Measurements from ENCODE around the gene KIAA1191. TPM values are rescaled to one million over a fixed set of nuclear protein-coding genes. Genes with fewer than 3 reads are reported as not detected.

KIAA1191 gene, protein sequence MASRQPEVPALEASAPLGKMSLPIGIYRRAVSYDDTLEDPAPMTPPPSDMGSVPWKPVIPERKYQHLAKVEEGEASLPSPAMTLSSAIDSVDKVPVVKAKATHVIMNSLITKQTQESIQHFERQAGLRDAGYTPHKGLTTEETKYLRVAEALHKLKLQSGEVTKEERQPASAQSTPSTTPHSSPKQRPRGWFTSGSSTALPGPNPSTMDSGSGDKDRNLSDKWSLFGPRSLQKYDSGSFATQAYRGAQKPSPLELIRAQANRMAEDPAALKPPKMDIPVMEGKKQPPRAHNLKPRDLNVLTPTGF
- total RNA-seq (2022), result 119 and 123 TPM in 2 replicates
- percentile 87 among the genes with signal in this experiment for Bru-seq, nascent RNA
- BruChase-seq, experiment 1, labeled RNA remaining after a 2-hour chase, result percentile 93 among the genes with signal in this experiment
- BruChase-seq, experiment 2, labeled RNA remaining after a 6-hour chase, result percentile 96 among the genes with signal in this experiment
- long read RNA-seq, transcript KIAA1191-203 (5 exons, 2,243 nt), result minor isoform, 6 of 267 reads
- long read RNA-seq, transcript KIAA1191-201 (9 exons, 2,991 nt), result major isoform, 106 of 267 reads
- long read RNA-seq, transcript KIAA1191-202 (8 exons, 2,700 nt), result minor isoform, 8 of 267 reads
- long read RNA-seq, partial matches to known transcripts, result 104 of 267 reads
- long read RNA-seq, other reads (novel, unspliced or antisense), result 40 of 267 reads

DNA sequence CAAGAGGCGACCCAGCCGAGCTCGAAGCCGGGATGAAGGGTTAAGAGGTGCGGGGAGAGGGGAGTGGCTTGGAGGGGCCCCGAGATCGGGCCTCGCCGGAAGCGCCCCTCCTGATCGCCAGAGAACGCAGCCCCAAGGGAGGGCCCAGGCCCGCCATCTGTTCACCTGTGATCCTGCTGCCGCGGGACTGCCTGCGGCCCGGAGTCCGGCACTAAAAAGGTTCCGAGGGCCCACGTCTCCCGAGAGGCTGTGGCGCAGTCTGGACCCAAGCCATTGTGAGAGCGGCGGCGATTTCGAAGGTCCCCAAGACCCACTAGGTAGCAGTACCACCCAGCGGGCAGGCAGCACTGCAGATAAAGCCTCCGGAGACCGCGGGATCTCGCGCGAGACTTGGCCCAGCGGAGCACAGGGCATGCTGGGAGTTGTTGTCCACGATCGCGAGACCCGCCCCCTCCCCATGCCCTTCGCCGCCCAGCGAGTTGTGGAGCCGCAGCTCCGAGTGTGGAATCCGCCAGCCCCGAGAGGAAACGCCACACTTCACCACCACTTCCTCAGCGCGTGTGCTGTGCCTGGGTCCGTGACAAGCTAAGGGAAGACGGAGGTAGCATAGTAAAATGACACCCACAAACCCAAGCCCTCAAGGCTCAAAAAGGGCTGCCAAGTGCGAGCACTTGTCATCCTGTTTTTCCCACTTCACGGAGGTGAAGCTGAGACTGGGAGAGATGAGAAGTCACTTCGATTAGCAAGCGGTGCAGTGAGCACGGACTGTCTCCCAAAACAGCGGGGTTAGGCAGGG, at the start of gene KIAA1191:
Gene KIAA1191, minus strand, starts transcription at position 328 of the 796 bp plus-strand sequence. CDS start 2,256 bp downstream, outside the sequence.
- CTCF ChIA-PET, result interaction anchor here (0.6 to 1.8 kb wide), 2 partner anchors 211 to 632 kb away, joined by 3 to 16 read pairs; no protein-coding TSS in a partner anchor
- POLR2A ChIA-PET, result interaction anchor here (0.8 to 1.4 kb wide), 4 partner anchors 9 to 86 kb away, joined by 3 to 6 read pairs (median 5); partner anchors contain the start of genes FAF2, HIGD2A and NOP16
- peak; percentile 94 to 96 for DNase-seq
- Mint-ChIP-seq H3K4me1 (ENCODE audit: low read depth, unreplicated experiment) (no peaks in the 10 kb centered on the region), H3K9me3 (ENCODE audit: unreplicated experiment) (no peaks in the 10 kb centered on the region), H3K27me3 (ENCODE audit: insufficient read depth, unreplicated experiment) (peaks cover 2% of the 10 kb centered on the region), H3K4me3 (ENCODE audit: unreplicated experiment) (peak within 1 kb of the TSS; percentile 95), H3K27ac (ENCODE audit: unreplicated experiment) (peak within 1 kb of the TSS; percentile 93), H3K36me3 (ENCODE audit: insufficient read depth, unreplicated experiment) (peaks cover 32% of the 10 kb centered on the region)
- Histone ChIP-seq H3K36me3 (ENCODE audit: control insufficient read depth, insufficient read depth, low read length) (no peaks in the 10 kb centered on the region; the same call in 1 of the 2 replicates), H3K4me1 (no peaks in the 10 kb centered on the region; the same call in 1 of the 2 replicates), H3K27me3 (replicated peaks; ENCODE audit: control insufficient read depth, insufficient read depth, low read length) (no peaks in the 10 kb centered on the region), H3K4me3 (ENCODE audit: low read depth, low read length) (peak within 1 kb of the TSS; percentile 82), H3K9me3 (no peaks in the 10 kb centered on the region)
- peak in 1 of 2 experiments; percentile 46 for TF ChIP-seq CTCF (IDR thresholded peaks at IDR 0.05; ENCODE audit: insufficient read depth in 1 of 2, low read depth in 1 of 2, low read length in 1 of 2, severe bottlenecking in 1 of 2, unreplicated experiment in 1 of 2)
- BruUV-seq (replicated peaks), result no TSS peak
- intact Hi-C loops (cut with micrococcal nuclease; ENCODE audit: unreplicated experiment), result loop anchor here (1.0 kb wide), 1 partner anchor 28 kb away; no protein-coding TSS in a partner anchor

DNA sequence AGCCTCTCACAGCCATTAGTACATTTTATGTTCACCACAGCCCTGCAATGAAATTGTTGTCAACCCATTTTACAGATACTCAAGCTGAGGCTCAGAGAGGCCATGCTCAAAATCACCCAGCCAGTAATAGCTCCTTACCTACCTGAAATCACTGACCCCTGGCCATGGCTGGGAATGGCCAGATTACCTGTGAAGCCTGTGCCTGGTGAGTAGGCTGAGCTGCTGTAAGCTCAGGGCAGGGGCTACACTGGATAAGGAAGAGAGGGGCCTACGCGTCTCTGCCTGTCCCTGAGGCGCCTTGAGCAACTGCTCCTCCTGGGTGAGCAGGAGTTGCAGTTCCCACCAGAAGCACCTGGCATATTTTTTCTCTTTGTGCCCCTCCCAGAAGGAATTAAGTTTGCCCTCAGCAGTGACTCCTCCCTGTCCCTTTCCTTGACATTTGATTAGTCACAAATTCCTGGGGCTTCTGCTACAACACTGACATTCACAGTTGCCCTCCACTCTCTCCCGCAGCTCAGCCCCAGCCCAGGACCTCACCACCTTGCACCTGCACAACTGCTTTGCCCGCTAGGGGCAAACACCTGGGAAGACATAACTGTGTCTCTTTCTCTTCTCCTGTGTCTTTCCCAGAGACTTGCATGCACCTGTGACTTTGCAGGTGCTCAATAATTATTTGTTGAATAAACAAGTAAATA, 49.1 kb upstream of the KIAA1191 start:
- POLR2A ChIA-PET, result no interaction called here
- no peak for TF ChIP-seq CTCF (IDR thresholded peaks at IDR 0.05; ENCODE audit: insufficient read depth in 1 of 2, low read depth in 1 of 2, low read length in 1 of 2, severe bottlenecking in 1 of 2, unreplicated experiment in 1 of 2)
- no peaks in the 10 kb centered on the region for H3K9me3 Mint-ChIP-seq (ENCODE audit: unreplicated experiment)
- Histone ChIP-seq H3K36me3 (ENCODE audit: control insufficient read depth, insufficient read depth, low read length) (no peaks in the 10 kb centered on the region), H3K27me3 (replicated peaks; ENCODE audit: control insufficient read depth, insufficient read depth, low read length) (no peaks in the 10 kb centered on the region), H3K9me3 (no peaks in the 10 kb centered on the region), H3K4me1 (peaks cover 4% of the 10 kb centered on the region; the same call in 1 of the 2 replicates), H3K4me3 (ENCODE audit: low read depth, low read length) (no peak overlapping the region)
- H3K4me1 Mint-ChIP-seq (ENCODE audit: low read depth, unreplicated experiment), result peaks cover 9% of the 10 kb centered on the region
- no peaks in the 10 kb centered on the region for H3K27me3 Mint-ChIP-seq (ENCODE audit: insufficient read depth, unreplicated experiment)
- H3K4me3 Mint-ChIP-seq (ENCODE audit: unreplicated experiment), result no peak overlapping the region
- CTCF ChIA-PET, result no interaction called here
- H3K27ac Mint-ChIP-seq (ENCODE audit: unreplicated experiment), result no peak overlapping the region
- BruUV-seq (replicated peaks), result no TSS peak
- peaks cover 38% of the 10 kb centered on the region for H3K36me3 Mint-ChIP-seq (ENCODE audit: insufficient read depth, unreplicated experiment)
- intact Hi-C loops (cut with micrococcal nuclease; ENCODE audit: unreplicated experiment), result loop anchor here (10.0 kb wide), 1 partner anchor 74 kb away; no protein-coding TSS in a partner anchor
- no peak for DNase-seq

Measured in Caco-2 (cell line).